IMR-90 (cell line): ENCODE data around the gene FOXP1. TPM values are rescaled to one million over a fixed set of nuclear protein-coding genes. Genes with fewer than 3 reads are reported as not detected.

ENCODE experiments used
- ATAC-seq: fragments of 200-7000 bp; cut with Tn5 transposase; 2 replicates; pipeline ENCODE4 v1.9.1; 2020; ENCODE audit warnings: low read depth, mild to moderate bottlenecking, moderate library complexity
- BruUV-seq: library from RNA; stranded (reverse); fragments of 400-500 nt; replicated peaks from 2 replicates; lab custom pipeline; 2021; lab: Mats Ljungman, UMichigan
- CTCF ChIA-PET: fragments of 300-600 bp; formaldehyde crosslinking; extraction: SDS; loops from one replicate; lab custom pipeline; 2021; ENCODE audit warnings: antibody characterized with exemption; lab: Yijun Ruan, JAX
- POLR2A ChIA-PET: fragments of 300-600 bp; sonication (Branson Sonifier 250); formaldehyde crosslinking; loops from one replicate; lab custom pipeline; 2022; ENCODE audit warnings: antibody characterized with exemption; ENCODE audit not compliant: unreplicated experiment; lab: Charles Lee
- DNase-seq: peaks from one replicate; pipeline ENCODE4 v3.0.0; 2013
- H2AFZ ChIP-seq: replicated peaks from 2 replicates; pipeline ENCODE3; 2013; ENCODE audit warnings: low read length, mild to moderate bottlenecking; ENCODE audit not compliant: poor library complexity
- H2AK5ac ChIP-seq: 2 replicates; pipeline ENCODE4 v1.6.1; 2013; ENCODE audit warnings: low read depth, low read length, inconsistent platforms
- H2AK9ac ChIP-seq: replicated peaks from 2 replicates; pipeline ENCODE3; 2013; ENCODE audit warnings: mild to moderate bottlenecking, low read depth, low read length, moderate library complexity; ENCODE audit not compliant: poor library complexity
- H2BK120ac ChIP-seq: 2 replicates; pipeline ENCODE4 v1.6.1; 2013; ENCODE audit warnings: low read depth, low read length, inconsistent platforms
- H2BK15ac ChIP-seq: 3 replicates; pipeline ENCODE4 v1.6.1; 2013; ENCODE audit warnings: low read depth, low read length, inconsistent platforms
- H2BK20ac ChIP-seq: 2 replicates; pipeline ENCODE4 v1.6.1; 2013; ENCODE audit warnings: low read depth, mild to moderate bottlenecking, inconsistent platforms, low read length, moderate library complexity
- H2BK5ac ChIP-seq: 2 replicates; pipeline ENCODE4 v1.6.1; 2013; ENCODE audit warnings: mild to moderate bottlenecking, low read depth, low read length, inconsistent platforms; ENCODE audit not compliant: poor library complexity, severe bottlenecking
- H3K14ac ChIP-seq: replicated peaks from 2 replicates; pipeline ENCODE4 v1.6.1; 2013; ENCODE audit warnings: low read depth, low read length, inconsistent platforms
- H3K18ac ChIP-seq: 2 replicates; pipeline ENCODE4 v1.6.1; 2013; ENCODE audit warnings: low read depth, low read length, control low read depth
- H3K23ac ChIP-seq: 2 replicates; pipeline ENCODE4 v1.6.1; 2013; ENCODE audit warnings: low read depth, low read length, inconsistent platforms
- H3K27ac ChIP-seq: 2 replicates; pipeline ENCODE4 v1.5.1; 2013; ENCODE audit warnings: mild to moderate bottlenecking, control low read depth, low read length; ENCODE audit not compliant: insufficient read depth
- H3K27me3 ChIP-seq: 2 replicates; pipeline ENCODE4 v1.6.1; 2013; ENCODE audit warnings: low read length; ENCODE audit not compliant: control insufficient read depth, insufficient read depth
- H3K36me3 ChIP-seq: 2 replicates; pipeline ENCODE4 v1.6.1; 2013; ENCODE audit warnings: low read length, mixed read lengths; ENCODE audit not compliant: control insufficient read depth, insufficient read depth
- H3K4ac ChIP-seq: 2 replicates; pipeline ENCODE4 v1.6.1; 2013; ENCODE audit warnings: low read depth, low read length, inconsistent platforms
- H3K4me1 ChIP-seq: 2 replicates; pipeline ENCODE4 v1.6.1; 2013; ENCODE audit warnings: low read length, mixed read lengths; ENCODE audit not compliant: control insufficient read depth, insufficient read depth
- H3K4me2 ChIP-seq: 2 replicates; pipeline ENCODE4 v1.6.1; 2013; ENCODE audit warnings: low read depth, mild to moderate bottlenecking, control low read depth, low read length, moderate library complexity
- H3K4me3 ChIP-seq: 2 replicates; pipeline ENCODE4 v1.5.1; 2013; ENCODE audit warnings: low read depth, mild to moderate bottlenecking, control low read depth, low read length, moderate library complexity; ENCODE audit not compliant: insufficient read depth
- H3K56ac ChIP-seq: 2 replicates; pipeline ENCODE4 v1.6.1; 2013; ENCODE audit warnings: low read length, inconsistent platforms; ENCODE audit not compliant: insufficient read depth; ENCODE audit errors: extremely low read depth
- H3K79me1 ChIP-seq, 2 experiments: 2 replicates each; pipeline ENCODE4 v1.6.1; 2013; ENCODE audit warnings: low read length in 2 of 2, inconsistent platforms in 1 of 2, low read depth in 1 of 2
- H3K9ac ChIP-seq: 2 replicates; pipeline ENCODE4 v1.6.1; 2013; ENCODE audit warnings: low read depth, low read length, control low read depth
- H3K9me1 ChIP-seq: 2 replicates; pipeline ENCODE4 v1.6.1; 2013; ENCODE audit warnings: low read length, inconsistent platforms; ENCODE audit not compliant: insufficient read depth
- H3K9me3 ChIP-seq: 2 replicates; pipeline ENCODE4 v1.6.1; 2013; ENCODE audit warnings: low read length; ENCODE audit not compliant: control insufficient read depth, insufficient read depth
- H4K20me1 ChIP-seq: 2 replicates; pipeline ENCODE4 v1.6.1; 2013; ENCODE audit warnings: low read length, inconsistent platforms; ENCODE audit not compliant: insufficient read depth
- H4K5ac ChIP-seq: 2 replicates; pipeline ENCODE4 v1.6.1; 2013; ENCODE audit warnings: mild to moderate bottlenecking, low read depth, low read length, control low read depth
- H4K8ac ChIP-seq, 2 experiments: 2 replicates each; pipeline ENCODE4 v1.6.1; 2013; ENCODE audit warnings: low read depth in 2 of 2, low read length in 2 of 2, control low read depth in 1 of 2, inconsistent platforms in 1 of 2
- H4K91ac ChIP-seq: 2 replicates; pipeline ENCODE4 v1.6.1; 2013; ENCODE audit warnings: low read depth, low read length, inconsistent platforms; ENCODE audit not compliant: insufficient read depth
- BHLHE40 ChIP-seq: fragments of 150-350 bp; IDR thresholded peaks from 2 replicates; pipeline ENCODE4 v1.6.1; 2016; ENCODE audit warnings: mild to moderate bottlenecking, low read depth, low read length
- CEBPB ChIP-seq: IDR thresholded peaks from 2 replicates; pipeline ENCODE4 v1.6.1; 2012; ENCODE audit warnings: low read depth, low read length, improper control_type of control experiment
- CHD1 ChIP-seq: IDR thresholded peaks from 2 replicates; pipeline ENCODE4 v1.6.1; 2012; ENCODE audit warnings: low read depth, low read length, improper control_type of control experiment
- CTCF ChIP-seq: conservative IDR thresholded peaks from 2 replicates; pipeline ENCODE4 v1.5.1; 2012; ENCODE audit warnings: mild to moderate bottlenecking, low read depth, low read length, improper control_type of control experiment
- ELK1 ChIP-seq: fragments of 150-350 bp; IDR thresholded peaks from 2 replicates; pipeline ENCODE4 v1.6.1; 2016; ENCODE audit warnings: low read depth, mild to moderate bottlenecking, low read length, moderate library complexity, borderline replicate concordance
- MAFK ChIP-seq: IDR thresholded peaks from 2 replicates; pipeline ENCODE4 v1.6.1; 2012; ENCODE audit warnings: low read depth, low read length, improper control_type of control experiment
- MAZ ChIP-seq: IDR thresholded peaks from 2 replicates; pipeline ENCODE4 v1.6.1; 2012; ENCODE audit warnings: low read depth, mild to moderate bottlenecking, low read length, improper control_type of control experiment, moderate library complexity, borderline replicate concordance
- MXI1 ChIP-seq: IDR thresholded peaks from 2 replicates; pipeline ENCODE4 v1.6.1; 2012; ENCODE audit warnings: low read depth, mild to moderate bottlenecking, low read length, moderate library complexity, borderline replicate concordance
- POLR2A ChIP-seq: IDR thresholded peaks from 2 replicates; pipeline ENCODE4 v1.6.1; 2012; ENCODE audit warnings: mild to moderate bottlenecking, low read depth, low read length
- RCOR1 ChIP-seq: IDR thresholded peaks from 2 replicates; pipeline ENCODE4 v1.6.1; 2012; ENCODE audit warnings: mild to moderate bottlenecking, low read length, improper control_type of control experiment; ENCODE audit not compliant: insufficient replicate concordance
- RFX5 ChIP-seq: IDR thresholded peaks from 2 replicates; pipeline ENCODE4 v1.8.0; 2012; ENCODE audit warnings: low read depth, mild to moderate bottlenecking, low read length, moderate library complexity
- SMC3 ChIP-seq: fragments of 150-350 bp; IDR thresholded peaks from 2 replicates; pipeline ENCODE4 v1.6.1; 2016; ENCODE audit warnings: low read depth, mild to moderate bottlenecking, antibody characterized with exemption, low read length, moderate library complexity
- USF2 ChIP-seq: fragments of 150-350 bp; IDR thresholded peaks from 2 replicates; pipeline ENCODE4 v1.6.1; 2017; ENCODE audit warnings: mild to moderate bottlenecking, antibody characterized with exemption, low read length, low read depth
- WGBS, 2 experiments: methylation state at CpG; one replicate each; pipeline versions ENCODE4 v1.1.5 to v1.1.7; 2013; ENCODE audit warnings: missing lambda C conversion rate in 2 of 2; ENCODE audit not compliant: insufficient read length in 1 of 2; ENCODE audit errors: extremely low coverage in 2 of 2; 5-methylcytosine and 5-hydroxymethylcytosine counted together
- dilution Hi-C: fragments of 300-500 bp; cut with HindIII; formaldehyde crosslinking; loops from one replicate; pipeline ENCODE4 v1.14.3; 2018; ENCODE audit warnings: low sequenced_read_pairs; ENCODE audit not compliant: unreplicated experiment
- in situ Hi-C: fragments of 300-500 bp; cut with MboI; formaldehyde crosslinking; loops from 3 replicates; pipeline ENCODE4 v1.14.3; 2019; ENCODE audit warnings: low sequenced_read_pairs, inconsistent platforms, mixed read lengths
- intact Hi-C: fragments of 100-400 bp; cut with micrococcal nuclease; formaldehyde crosslinking; loops from 2 replicates; pipeline ENCODE4 v1.10.0; 2022
- polyA plus RNA-seq, 3 experiments: library from polyadenylated mRNA; depleted of rRNA; stranded (reverse); fragments of >200 nt; gene quantifications; 2 replicates each; pipeline ENCODE4 v1.2.3, GENCODE V29; 2012; ENCODE audit warnings: low replicate concordance in 1 of 3
- total RNA-seq: library from RNA; depleted of rRNA; stranded (reverse); fragments of >200 nt; gene quantifications from 2 replicates; pipeline ENCODE4 v1.2.3, GENCODE V29; 2012

FOXP1 gene
- total and polyA plus RNA-seq, 2 of the 4 experiments (the other 2 are of a cell fraction): 37.0 to 132 TPM

GRCh38 chr3:71484047-71484446, 99.5 kb downstream of the FOXP1 start:
- DNase-seq: no peak
- Histone ChIP-seq H3K27me3 (no peaks in the 10 kb centered on the region), H3K79me1 (peaks cover 11% of the 10 kb centered on the region in 2 experiments; a peak in 3 of 4 replicates), H2AK9ac (no peak overlapping the region), H2BK5ac (no peak overlapping the region), H3K23ac (no peak overlapping the region), H4K5ac (no peak overlapping the region), H3K9me3 (no peaks in the 10 kb centered on the region), H2BK120ac (no peak overlapping the region), H3K4me3 (no peak overlapping the region), H2AK5ac (no peak overlapping the region), H4K20me1 (no peaks in the 10 kb centered on the region), H2BK15ac (no peak overlapping the region), H3K18ac (no peak overlapping the region), H3K4me1 (no peaks in the 10 kb centered on the region), H3K9me1 (no peaks in the 10 kb centered on the region), H3K56ac (no peak overlapping the region), H4K91ac (no peak overlapping the region), H3K14ac (no peak overlapping the region), H3K4ac (no peak overlapping the region), H2AFZ (no peak overlapping the region), H3K36me3 (no peaks in the 10 kb centered on the region), H4K8ac (no peak overlapping the region), H3K9ac (no peak overlapping the region), H2BK20ac (no peak overlapping the region), H3K27ac (no peak overlapping the region), H3K4me2 (no peak overlapping the region)
- intact Hi-C loops: no loop called here
- POLR2A ChIA-PET: no interaction called here
- ATAC-seq: no peak
- no TSS peak for BruUV-seq
- CTCF ChIA-PET: no interaction called here
- no peak for TF ChIP-seq CTCF
- TF ChIP-seq CEBPB: no peak
- TF ChIP-seq BHLHE40: no peak
- no peak for TF ChIP-seq RFX5
- TF ChIP-seq SMC3: no peak
- TF ChIP-seq ELK1: no peak
- TF ChIP-seq MXI1: no peak
- TF ChIP-seq POLR2A: no peak
- TF ChIP-seq MAZ: no peak
- no peak for TF ChIP-seq MAFK
- TF ChIP-seq USF2: no peak
- TF ChIP-seq RCOR1: no peak
- TF ChIP-seq CHD1: no peak
- dilution Hi-C loops: no loop called here
- no CpG with 5 or more reads among the region's 2 CpGs for WGBS, 2 experiments
- in situ Hi-C loops: no loop called here
